HG03520 (cell line): Measurements from ENCODE around the gene ABHD17C.

Experiments
- ATAC-seq: cut with Tn5 transposase; IDR thresholded peaks from one replicate; pipeline ENCODE4 v1.9.1; 2021; ENCODE audit warnings: mild to moderate bottlenecking, moderate library complexity; ENCODE audit not compliant: unreplicated experiment

Gene ABHD17C

DNA sequence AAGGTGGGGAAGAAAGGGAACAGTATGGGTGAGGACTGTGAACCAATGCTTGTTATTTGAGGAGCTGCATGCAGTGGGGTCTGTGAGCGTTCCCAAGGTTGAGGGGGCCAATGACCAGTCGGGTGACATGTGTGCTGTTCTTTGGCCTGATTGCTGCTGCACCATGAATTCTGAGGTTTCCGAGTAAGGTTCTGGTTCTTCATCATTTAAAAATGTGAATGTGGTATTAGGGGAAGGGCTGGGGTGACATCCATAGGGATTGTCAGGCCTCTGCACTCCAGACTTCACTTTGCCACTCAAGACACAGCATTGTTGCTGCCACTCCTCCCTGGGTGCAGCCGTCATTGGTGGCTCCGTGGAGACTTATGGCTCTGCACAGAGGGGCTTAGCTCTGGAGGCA lies 32.5 kb downstream of the ABHD17C start:
- ATAC-seq = no peak

DNA sequence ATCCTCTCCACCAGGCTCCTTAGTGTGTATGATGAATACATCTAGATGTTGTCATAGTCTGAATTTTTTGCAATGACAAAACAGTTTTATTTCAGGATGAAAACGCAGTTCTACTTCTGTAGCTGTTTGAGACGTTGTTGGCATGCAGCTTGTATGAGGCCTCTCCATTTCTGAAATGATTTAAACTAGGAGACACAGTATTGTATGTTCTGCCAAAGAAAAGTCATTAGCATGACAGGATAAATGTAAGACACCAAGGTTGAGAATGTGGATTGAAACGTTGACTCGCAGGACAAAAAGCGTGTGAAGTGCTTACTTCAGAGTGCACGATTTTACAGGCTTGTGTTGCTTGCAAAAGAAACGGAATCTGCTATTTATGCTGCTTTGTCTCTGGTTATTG lies 35.3 kb downstream of the ABHD17C start:
- ATAC-seq = no peak

DNA sequence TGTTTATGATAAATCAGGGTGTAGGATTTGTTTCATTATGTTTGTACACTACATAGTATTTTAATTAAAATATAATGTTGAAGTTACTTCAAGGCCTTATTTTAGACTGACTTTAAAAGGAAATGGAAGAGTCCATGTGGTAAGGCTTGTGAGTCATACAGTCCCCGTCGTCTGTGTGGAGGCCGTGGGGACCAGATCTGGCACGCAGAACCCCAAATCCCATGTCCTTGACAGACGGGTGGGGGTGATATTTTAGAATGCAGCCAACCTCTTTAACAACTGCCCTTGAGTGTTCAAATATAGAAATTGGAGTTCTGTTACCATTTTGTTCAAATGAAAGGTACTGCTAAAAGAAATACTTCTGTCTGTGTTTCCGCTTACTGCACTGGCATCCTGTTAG lies 35.8 kb downstream of the ABHD17C start:
- no peak for ATAC-seq

DNA sequence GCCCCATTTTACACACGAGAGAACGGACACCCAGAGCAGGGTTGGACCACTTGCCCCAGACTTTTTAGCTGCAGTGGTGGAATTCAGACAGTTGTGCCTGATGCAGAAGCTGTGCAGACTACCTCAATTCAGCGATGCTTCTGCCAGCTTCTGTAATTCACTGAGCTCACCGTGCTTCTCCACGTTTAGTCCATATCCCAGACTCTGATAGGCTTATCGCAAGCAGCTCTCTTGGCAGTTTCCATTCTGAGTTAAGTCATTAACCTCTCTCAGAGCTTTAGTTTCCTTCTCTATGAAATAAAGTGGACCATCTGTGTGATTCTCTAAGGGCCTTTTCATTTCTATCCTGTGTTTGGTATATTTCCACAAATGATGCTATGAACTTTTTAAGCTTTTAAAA lies 37.1 kb downstream of the ABHD17C start:
- no peak for ATAC-seq

DNA sequence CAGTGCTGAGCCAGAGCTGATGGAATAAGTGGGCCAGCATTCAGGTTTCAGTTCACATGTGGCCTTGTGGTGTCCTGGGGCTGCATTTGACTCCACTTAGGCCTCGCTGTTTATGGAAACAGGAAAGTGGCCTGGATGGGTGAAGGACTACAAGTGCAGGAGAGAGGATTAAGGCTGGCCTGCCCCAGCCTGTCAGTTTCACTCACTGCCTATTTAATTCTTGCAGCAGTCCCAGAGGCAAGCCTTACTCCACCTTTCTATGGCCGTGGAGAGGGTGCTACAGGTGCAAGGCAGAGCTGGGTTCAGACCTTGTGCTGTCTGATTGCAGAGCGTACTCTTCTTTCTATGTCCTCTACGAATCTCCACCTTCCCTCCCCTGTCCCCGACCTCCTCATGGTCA lies 37.7 kb downstream of the ABHD17C start:
- ATAC-seq = no peak

DNA sequence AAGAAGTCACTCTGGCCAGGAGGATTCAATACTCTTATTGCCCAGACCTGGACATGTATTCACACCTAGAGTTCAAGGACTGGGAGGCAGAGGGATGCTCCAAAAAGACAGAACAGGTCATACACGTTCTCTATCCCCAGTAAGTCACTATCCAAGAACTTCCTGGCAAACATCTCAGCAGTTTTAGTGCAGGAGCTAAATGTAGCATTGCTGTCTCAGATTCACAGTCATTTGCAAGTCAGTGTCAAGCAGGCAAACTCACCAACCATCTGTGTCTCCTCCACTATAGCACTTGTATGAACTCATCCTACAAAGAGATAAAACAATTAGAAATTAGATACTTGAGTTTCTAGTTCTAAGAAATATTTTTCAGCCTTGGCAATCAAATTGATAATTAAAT lies 38.4 kb downstream of the ABHD17C start:
- no peak for ATAC-seq

DNA sequence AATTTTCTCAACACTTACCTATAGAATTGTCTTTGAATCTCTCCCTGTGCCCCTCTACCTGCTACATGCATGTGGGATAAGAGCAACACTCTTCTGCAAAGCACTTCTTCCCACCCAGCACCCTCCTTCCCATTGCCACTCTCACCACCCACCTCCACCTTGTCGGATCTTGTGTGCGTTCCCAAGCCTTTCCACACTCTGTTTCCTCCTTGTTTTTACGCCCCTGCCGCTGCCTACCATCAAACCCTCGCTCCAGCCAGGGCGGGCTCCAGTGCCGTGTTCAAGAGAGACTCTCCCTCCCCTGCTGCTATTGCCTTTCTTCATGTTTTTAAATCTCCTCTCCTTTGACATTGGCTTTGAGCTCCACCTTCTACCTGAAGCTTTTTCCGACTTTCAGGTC lies 40.2 kb downstream of the ABHD17C start:
- no peak for ATAC-seq

DNA sequence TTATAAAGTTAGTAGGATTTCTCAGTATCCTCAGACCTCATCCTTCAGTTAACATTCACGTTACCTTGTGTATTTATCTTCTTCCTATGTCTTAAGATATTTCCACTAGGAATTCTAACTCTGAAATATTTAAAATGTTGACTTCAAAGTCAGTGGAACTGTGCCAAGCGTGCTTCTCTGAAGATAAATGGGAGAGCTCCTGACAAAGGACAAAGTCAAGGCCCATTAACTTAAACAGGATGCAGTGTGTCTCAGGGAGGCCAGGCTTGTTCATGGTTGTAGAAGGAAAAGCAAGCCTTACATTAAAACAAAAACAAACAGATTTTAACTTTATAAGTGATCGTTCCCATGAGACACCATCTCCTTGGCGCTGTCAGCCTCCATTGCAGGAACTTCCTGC lies 41.5 kb downstream of the ABHD17C start:
- no peak for ATAC-seq

DNA sequence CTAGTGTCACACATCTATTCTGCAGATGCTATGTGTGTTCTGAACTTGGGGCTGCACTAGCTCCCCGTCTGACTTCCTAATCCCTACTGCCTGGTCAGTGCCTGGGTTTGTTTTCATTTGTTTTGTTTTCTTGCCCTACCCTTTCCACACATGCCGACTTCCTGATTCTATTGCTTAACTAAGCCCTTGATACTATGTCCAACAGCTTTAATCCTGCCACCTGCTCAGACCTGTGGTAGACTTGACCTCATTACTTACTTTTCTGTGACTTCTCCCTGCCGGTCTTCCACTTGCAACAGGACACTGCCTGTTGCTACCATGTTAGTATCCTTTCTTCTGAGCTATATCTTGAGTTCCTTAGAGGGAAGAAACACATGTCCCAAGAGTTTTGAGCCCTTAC lies 44.8 kb downstream of the ABHD17C start:
- ATAC-seq = no peak

DNA sequence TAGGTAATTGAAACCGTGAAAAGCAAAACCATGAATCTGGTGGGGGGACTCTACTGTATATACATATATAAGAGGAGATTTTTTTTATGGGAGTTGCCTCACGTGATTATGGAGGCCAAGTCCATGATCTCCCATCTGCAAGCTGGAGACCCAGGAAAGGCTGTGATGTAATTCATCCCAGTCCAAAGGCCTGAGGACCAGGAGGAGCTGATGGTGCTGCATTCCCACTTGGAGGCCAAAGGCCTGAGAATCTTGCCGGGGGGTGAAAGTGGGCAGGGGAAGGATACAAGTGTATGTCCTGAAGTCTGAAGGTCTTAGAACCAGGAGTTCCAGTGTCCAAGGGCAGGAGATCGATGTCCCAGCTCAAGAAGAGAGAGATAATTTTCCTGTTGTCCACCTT lies 47.0 kb downstream of the ABHD17C start:
- ATAC-seq = no peak

DNA sequence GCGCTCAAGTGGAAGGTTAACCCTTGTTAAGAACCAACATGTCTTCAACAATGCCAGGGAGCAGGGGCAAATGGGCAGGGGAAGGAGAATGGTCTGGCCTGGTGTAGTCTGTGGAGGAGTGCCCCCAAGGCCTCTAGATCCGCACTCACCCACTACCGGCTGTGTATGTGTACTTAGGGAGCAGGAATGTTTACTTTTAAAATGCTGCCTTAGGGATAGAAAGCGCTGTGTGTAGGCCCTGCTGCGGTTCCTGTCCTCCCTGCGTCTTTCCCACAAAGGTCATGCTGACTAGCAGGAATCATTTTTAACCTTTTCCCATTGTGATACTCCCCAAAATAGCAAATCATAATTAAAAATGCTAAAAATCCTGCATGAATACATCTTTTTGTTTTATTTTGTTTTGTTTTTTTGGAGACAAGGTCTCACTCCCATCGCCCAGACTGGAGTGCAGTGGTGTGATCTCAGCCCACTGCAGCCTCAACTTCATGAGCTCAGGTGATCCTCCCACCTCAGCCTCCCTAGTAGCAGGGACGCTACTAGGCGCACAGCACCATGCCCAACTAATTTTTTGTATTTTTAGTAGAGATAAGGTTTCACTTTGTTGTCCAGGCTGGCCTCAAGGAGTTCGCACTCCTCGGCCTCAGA lies 48.2 kb downstream of the ABHD17C start:
- no peak for ATAC-seq

DNA sequence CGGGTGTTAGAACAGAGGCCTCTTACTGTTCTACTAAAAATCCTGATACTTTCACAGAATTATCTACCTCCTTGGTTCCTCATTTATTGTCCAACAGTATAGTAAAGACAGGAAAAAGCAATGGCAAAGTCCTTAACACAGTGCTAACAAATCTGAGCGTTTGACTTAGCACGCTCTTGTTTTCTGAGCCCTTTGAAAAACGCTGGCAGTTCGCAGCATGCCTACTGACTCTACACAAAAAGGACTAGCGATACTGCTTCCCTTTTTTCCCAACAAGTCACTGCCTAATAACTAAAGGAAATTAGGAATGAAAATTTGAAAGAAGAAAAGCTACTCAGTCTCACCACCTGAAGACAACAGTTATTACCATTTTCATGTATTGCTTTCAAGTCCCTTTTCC lies 49.3 kb downstream of the ABHD17C start:
- no peak for ATAC-seq

DNA sequence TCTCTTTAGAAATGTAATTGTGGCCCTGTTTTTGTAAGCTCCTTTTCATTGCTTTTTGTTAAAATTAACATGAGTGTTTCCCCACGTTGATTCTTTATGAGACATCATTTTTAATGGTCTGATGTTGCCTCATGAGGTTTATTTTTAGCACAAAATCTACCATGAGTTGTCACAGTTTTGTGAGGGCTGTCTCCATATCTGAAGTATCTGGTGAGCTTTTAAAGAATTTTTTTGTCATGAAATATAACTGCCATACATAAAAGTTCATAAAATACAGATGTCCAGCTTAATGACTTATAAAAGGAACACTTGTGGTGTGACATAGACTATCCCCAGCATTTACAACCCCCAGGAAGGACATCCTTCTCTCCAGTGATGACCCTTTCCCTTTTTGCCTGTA lies 49.7 kb downstream of the ABHD17C start:
- ATAC-seq = no peak

DNA sequence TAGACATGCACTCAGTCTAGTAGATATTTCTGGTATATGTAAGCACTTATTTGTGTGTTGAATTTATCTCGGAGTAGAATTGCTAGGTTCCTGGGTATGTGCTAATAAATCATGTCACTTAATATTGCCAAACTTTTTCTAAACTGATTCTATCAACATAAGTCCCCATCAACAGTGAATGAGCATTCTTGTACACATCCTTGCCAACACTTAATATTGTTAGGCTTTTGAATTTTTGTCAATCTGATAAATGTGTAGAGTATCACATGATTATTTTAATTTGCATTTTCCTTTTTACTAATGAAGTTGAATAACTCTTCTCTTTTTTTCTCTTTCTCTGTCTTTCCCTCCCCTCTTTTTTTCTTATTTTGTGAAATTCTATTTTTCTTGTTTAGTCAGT lies 50.8 kb downstream of the ABHD17C start:
- ATAC-seq = no peak

DNA sequence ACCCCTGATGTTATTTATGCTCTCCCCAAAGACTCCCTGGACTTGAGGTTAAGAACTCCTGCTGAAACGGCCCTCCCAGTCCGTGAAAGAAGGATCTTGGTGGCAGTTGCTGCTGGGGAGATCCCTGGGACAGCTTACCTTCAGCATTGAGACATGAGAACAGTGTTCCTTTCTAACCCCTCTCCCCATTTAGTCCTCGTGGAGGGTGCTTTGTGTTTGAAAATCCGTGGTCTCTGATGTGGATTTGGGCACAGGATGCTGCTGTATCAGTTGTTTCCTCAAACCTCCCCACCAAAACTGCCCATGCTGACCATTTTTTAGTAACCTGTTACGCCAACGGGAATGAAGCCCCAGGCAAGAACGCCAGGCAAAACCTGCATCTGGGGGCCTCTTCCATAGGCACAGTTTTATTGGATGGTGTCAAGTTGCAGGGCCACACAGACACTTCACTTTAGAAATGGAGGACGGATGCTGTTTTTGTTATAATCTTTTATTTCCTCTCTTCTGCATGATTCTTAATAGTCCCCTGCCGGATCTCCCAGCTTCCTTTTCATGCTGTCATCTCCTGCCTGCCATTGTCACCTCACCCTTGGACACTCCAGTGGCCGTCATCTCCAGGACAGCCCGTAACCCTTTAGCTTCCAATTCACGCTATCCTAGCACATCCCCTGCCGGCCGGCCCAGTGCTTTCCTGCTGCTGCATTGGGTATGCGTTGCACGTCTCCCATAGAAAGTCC lies 52.4 kb downstream of the ABHD17C start:
- ATAC-seq = no peak

DNA sequence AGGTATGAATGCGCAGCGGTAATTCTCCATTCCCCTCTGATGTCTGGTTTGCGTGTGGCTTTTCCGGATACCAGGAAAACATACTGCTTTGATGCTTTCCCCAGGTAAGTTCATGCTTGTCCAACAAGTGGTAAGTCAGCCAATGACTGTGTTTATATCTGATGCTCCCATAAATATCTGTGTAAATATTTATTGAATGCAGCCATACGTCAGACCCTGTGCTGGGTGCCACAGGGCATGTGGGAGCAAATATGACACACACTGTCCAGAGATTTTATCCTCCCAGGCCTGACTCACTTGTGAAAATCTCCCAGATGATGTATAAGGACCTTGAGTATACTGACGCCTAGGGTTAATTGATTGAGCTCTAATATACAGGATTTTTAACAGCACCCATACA lies 54.5 kb downstream of the ABHD17C start:
- ATAC-seq = no peak

DNA sequence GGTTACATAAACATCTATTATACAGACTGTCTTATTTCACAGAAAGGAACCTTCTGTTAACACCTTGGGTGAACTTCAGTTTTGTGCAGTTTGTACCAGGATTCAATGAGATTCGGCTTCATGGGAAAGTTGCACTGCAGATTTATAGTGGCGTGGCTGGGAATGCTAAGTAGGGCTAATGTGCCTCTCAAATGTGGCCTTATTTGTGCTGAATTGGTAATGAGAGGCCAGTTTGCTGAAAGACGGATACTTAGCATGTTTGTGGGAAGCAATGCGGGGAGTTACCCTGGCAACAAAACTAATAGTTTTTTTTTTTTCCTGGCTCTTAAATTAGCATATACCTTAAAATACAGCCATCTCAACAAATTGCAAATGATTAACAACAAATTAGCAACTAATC lies 55.5 kb downstream of the ABHD17C start:
- ATAC-seq = no peak

DNA sequence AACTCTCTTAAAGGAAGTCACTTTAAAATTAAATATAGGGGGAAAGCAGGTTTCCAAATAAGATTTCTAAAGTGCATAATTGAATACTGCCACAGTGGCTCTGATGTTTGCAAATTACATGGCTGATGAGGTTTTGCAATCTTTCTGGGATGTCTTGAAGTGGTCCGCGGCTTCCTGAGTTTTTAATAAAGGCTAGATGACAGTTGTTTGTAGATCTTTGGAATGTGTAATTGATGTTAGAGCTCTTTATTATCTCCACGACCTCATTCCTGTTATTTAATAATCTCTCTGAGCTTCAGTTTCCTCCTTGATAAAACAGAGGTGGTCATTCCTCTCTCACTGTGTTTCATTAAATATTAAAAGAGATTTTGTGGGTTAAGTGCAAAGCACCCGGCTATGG lies 57.1 kb downstream of the ABHD17C start:
- no peak for ATAC-seq

DNA sequence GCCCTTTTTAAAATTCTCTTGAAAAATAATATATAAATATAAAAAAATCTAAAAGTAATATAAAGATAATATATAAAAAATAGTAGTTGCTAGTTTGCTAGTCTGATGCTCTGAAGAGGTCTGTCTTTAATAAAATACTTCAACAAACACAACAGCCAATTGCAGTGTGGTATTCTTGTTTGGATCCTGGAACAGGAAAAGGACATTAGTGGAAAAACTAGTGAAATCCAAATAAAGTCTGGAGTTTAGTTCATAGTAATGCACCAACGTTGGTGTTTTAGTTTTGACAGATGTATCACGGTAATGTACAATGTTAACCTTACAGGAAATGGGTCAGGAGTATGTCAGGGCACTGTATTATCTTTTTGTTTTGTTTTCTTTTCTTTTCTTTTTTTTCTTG lies 58.1 kb downstream of the ABHD17C start:
- no peak for ATAC-seq

DNA sequence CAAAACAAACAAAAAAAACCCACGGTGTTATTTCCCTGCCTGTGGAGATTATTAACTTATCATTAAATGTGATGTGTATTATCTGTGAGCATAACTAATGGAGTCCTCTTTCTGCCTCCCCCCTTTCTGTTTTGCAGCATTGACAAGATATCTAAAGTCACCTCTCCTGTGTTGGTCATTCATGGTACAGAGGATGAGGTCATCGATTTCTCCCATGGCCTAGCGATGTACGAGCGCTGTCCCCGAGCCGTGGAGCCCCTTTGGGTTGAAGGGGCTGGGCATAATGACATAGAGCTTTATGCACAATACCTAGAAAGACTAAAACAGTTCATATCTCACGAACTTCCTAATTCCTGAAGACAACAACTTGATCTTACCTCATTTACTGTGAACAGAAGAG lies 58.9 kb downstream of the ABHD17C start:
- no peak for ATAC-seq

DNA sequence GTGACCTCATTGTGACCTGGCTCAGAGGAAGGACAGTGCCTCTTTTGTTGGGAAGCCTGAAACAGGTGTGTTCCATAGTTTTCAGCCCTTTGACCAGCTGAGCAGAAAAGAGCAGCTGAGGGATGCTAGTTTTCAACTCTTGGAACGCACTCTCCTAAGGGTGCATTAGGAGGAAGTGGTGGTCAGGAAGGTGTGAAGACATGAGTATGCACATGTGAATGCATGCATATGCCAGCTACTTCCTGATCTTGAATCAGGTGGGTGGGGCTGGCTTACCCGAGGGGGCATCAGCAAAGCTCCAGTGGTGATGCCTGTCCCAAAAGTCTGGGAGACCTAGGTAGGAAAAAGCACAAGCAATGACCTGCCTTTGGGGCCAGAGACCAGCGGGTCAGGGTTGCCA lies 60.8 kb downstream of the ABHD17C start:
- ATAC-seq = no peak

DNA sequence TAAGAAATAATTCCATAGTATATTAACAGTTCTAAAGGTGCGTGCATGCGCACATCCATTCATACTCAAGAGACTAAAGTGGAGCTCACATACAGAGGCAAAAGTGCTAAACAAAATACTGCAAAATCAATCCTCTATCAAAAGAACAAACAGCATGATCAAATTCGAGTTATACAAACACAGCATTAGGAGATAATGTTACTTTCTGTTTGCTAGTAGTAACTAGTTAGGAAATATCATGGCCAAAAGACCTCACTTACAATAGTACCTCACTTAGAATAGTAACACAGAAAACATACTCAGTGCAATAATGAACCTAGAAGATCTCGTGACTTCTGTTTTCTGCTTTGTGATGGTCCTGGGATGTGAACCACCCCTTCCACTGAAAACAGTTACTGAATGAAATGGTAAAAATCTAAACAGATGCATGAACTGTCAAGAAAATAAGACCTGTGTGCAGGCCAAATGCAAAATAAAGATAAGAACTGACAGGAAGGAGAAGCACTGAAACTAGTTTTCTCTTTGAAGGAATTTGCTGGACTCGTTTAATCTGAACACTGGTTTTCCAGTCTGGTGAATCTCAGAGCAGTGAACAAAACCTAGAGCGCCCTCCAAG lies 63.1 kb downstream of the ABHD17C start:
- ATAC-seq = no peak

DNA sequence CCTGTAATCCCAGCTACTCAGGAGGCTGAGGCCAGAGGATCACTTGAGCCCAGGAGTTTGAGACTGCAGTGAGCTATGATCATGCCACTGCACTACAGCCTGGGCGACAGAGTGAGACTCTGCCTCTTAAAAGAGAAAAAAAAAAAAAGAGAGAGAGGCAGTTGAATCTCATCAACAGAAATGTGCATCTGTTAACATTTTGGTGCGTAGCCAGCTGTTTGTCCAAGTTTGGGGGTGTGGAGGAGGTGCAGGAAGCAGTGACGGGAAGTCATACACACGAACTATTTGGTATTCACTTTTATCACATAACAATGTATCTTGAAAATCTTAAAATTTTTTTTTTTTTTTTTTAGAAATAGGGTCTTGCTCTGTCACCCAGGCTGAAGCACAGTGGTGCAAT lies 65.8 kb downstream of the ABHD17C start:
- ATAC-seq = no peak
